ENCODE data around the gene CNDP1.
"Not testable (repeated sequence)": the region's sequence is repeated elsewhere in the genome, so short reads cannot be mapped to it uniquely, and the experiment has no call there.

Gene CNDP1

DNA sequence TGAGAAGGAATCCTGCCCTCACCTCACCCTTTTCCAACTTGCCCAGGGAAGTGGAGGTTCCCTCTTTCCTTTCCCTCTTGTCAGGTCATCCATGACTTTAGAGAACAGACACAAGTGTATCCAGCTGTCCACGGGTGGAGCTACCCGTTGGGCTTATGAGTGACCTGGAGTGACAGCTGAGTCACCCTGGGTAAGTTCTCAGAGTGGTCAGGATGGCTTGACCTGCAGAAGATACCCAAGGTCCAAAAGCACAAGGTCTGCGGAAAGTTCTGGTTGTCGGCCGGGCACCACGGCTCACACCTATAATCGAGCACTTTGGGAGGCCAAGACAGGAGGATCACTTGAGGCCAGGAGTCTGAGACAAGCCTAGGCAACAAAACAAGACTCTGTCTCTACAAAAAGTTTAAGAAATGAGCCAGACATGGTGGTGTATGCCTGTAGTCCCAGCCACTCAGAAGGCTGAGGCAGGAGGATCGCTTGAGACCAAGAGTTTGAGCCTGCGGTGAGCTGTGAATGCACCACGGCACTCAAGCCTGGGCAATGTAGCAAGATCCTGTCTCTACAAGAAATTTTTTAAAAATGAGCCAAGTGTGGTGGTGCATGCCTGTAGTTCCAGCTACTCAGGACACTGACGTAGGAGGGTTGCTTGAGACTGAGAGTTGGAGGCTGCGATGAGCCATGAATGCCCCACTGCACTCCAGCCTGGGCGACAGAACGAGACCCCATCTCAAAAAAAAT, 14.0 kb upstream of the CNDP1 start:
- no peak for DNase-seq (ENCODE audit: low spot score)

DNA sequence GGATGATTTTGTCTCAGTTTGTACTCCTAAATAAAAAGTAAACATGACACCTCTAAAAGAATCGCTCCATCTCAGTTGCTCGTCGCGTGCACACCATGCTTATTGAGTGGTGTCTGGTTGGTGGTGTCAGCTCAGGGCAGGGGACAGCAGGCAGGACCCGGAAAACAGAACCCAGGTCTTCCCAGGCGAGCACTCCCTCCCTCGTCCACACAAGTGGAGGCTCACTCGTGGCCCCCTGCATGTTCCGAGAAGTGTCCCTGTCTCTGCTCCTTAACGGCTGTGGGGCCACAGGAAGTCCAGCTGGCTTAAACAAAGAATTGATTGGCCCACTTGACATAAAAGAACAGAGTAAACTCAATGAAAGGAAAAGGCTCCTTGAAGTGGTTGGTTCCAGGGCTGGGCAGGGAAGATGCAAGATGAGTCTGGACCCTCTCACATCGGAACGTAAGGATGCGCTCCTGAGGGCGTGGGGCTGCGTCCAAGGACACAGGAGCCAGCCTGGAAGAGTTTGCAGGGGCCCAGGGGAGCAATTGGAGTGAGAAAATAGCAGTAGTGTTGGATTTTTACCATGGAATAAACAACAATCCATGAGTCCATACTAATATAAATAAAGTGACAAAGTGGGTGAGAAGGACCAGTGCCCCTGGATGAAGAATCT, 13.1 kb upstream of the CNDP1 start:
- DNase-seq (ENCODE audit: low spot score) = no peak

DNA sequence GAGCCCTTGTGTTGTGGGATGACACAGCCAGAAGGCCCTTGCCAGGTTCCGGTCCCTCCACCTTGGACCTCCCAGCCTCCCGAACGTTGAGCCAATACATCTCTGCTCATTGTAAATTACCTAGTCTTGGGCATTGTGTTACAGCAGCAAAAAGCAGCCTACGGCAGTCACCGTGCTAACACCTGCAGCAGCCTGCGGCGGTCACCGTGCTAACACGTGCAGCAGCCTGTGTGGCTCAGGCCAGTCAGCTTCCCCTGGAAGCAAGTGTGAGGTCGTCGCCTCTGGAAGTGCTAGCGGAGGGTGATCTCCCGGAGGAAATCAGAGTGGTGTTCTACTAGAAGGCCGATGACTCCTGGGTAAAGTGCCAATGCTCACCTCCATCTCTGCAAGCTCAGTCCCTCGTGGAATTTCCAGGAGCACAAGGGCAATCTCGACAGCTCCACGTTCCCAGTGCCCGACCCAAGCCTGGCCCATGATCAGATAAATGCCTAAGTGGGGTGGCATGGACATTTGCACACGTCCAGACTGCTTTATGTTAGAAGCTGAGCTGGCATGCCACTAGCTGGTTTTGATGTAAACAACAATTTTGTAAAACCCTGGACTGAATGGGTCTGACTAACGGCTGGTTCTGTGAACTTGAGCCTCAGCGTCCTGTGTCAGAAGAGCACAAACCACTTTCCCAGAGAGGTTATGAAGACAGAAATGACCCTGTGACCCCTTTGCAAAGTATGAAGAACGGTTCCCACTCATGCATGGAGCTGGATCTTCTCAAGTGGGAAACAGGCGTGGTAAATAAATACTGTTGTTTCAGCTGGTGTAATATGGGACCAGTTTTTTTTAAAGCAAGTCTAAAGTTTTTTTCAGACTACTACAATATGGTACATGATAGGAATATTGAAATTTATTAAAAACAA, 11.4 kb upstream of the CNDP1 start:
- no peak for DNase-seq (ENCODE audit: low spot score)

DNA sequence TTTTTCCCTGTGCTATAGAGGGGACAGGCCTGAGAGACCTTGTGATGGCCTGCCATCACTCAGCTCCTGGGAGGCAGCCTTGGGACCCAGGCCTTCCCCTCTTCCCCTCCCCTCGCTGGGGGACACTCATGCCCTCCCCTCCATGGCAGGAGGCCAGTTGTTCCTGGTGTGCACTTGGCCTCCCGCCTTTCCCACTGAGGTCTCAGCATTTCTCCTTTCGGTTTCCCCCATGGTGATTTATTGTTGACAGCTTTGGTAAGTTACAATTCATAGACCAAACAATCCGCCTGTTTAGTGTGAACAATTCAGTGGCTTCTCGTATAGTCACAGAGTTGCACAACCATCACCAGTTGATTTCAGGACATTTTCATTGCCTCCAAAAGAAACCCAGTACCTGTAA, 10.2 kb upstream of the CNDP1 start:
- DNase-seq (ENCODE audit: low spot score) = no peak

DNA sequence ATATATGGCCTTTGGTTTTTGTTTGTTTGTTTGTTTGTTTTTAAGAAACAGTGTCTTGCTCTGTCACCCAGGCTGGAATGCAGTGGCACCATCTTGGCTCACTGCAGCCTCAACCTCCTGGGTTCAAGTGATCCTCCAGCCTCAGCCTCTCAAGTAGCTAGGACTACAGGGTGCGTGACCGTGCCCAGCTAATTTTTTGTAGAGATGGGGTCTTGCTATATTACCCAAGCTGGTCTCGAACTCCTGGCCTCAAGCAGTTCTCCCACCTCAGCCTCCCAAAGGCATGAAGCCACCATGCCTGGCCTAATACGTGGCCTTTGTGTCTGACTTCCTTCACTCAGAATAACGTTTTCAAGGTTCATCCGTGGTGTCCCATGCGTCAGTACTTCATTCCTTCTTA, 9.4 kb upstream of the CNDP1 start:
- not testable (repeated sequence) for DNase-seq (ENCODE audit: low spot score)

DNA sequence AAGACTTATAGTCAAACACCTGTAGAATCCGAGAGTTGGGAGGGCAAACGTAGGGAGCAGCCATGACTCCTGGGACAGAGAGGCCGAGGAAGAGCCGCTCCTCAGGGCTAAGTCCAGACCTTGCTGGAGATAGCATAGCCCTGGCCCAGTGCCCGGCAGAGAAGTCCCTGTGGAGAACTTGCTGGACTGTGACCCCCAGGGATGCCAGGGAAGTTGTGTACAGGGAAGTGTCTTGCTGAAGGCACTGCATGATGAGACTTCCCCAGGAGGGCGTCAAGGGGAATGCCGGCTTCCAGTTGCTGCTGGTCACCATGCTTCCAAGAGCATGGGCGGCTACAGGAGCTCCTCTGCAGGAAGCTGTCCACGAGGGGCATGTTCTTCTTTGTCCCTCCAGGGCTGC, 8.6 kb upstream of the CNDP1 start:
- DNase-seq (ENCODE audit: low spot score) = no peak

DNA sequence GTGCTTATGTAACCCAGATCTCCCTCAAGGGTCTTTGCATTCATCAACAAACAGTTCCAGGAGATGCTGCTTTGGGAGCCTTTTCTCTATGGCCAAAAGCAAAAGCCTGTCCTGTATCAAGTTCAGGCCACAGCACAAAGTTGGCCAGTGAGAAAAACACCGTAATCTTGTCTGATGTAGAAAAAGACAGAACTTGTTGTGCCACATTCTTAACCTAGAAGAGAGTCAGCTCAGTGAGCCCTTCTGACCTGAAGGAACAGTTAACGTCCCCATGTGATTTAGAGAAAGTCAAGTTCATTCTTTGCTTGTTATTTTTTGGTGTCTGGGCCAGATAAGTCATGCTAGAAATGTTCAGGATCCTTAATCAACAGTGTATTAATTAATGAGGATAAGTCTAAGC, 7.8 kb upstream of the CNDP1 start:
- DNase-seq (ENCODE audit: low spot score) = no peak

DNA sequence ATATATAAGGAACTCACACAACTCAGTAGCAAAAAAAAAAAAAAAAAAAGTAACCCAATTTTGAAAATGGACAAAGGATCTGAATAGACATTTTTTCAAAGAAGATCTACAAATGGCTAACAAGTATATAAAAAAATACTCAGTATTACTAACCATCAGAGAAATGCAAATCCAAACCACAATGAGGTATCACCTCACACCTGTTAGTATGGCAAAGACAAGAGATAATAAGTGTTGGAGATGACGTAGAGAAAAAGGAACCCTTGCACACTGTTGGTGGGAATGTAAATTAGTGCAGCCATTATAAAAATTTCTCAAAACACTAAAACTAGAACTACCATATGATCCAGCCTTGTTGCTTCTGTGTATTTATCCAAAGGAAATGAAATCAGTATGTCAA, 5.8 kb upstream of the CNDP1 start:
- DNase-seq (ENCODE audit: low spot score) = no peak

DNA sequence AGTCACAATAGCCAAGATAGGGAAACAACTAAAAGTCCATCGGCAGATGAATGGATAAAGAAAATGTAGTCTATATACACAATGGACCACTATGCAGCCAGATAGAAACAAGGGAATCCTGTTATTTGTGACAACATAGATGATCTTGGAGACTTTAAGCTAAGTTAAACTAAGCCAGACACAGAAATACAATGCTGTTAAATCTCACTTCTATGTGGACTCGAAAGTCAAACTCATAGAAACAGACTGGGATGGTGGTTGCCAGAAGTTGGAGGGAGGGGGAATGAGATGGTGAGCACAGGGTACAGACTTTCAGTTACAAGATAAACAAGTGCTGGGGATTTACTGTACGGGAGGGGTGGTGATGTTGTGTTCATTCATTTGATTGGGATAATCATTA, 5.4 kb upstream of the CNDP1 start:
- no peak for DNase-seq (ENCODE audit: low spot score)

DNA sequence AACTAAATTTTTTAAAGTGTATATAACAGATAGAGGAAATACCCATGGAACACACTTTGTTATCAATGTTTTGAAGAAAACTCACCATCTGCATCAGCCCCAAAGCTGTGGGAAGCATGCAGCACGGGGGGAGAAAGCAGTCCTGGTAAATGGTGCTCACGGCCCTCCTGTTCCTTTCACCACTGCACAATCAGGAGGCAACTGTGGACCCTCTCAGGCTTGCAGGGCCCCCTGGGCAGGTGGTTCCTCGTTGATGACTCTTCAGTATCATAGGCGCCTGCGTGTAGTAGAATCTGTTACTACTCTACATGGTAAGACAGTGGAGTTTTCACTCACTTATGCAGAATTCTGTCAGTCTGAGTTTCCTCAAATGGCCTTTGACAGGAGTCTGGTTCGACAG, 4.9 kb upstream of the CNDP1 start:
- DNase-seq (ENCODE audit: low spot score) = no peak

DNA sequence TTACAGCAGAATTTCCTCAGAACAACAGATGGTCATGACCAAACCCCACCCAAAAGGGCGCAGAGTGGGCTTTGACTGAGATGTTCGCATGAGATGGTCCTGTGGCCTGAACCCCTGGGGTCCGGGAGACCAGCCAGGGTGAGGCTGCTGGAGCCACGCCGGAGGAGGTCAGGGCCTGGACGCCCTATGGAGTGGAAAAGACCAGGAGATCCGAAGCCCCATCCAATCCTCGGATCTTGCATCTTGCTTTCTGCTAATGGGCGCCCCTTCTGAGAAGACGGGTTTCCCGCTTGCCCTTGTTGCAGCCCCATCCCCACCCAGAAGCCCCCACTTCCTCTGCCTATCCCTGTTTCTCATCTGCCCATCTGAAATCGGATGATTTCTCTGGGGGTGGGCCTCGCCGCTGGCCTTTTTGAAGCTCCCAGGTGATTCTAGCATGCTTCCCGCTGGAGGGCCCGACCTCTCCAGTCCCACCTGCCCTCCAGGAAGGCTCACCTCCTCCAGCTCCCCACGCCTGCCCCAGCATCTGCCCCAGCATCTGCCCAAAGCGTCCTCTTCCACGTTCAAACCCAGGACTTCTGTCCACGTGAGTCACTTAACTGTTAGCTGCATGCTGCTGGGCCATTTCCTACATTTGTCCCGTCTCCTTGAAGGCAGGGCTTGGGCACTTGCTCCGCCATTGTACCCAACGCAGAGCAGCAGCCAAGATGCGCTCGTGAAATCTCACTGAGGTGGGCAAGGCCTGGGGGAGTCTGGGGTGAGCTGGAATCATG, 4.3 kb upstream of the CNDP1 start:
- DNase-seq (ENCODE audit: low spot score) = no peak

DNA sequence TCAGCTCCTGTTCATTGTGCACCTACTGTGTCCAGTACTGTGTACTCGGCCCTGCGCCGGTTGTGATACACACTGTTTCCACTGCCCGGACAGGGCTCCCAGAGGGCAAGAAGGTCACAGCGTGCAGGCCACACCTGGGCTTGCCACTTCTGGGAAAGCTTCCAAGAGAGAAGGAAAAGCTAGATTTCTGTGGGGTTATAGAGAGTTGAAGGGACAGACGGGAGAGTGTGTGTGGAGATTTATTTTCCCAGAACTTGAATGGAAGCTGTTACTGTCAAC, 3.8 kb upstream of the CNDP1 start:
- no peak for DNase-seq (ENCODE audit: low spot score)

DNA sequence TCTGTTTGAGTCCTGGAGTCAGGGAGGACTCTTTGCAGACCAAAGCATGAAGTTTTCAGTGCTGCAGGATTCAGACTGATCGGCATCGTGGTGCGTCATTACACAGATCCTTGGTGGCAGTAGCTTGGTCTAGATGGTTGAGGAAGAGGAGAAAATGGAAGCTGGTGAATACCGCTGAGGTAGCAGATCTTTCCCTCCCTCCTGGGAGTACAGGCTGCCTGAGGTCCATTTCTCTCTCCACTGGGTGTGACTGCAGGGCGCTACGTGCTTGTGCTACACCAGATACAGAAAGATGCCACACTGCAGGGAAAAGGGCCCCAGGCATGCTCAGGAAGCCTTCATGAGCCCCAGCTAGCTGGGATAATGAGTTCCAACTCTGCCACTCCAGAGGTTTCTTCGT, 3.3 kb upstream of the CNDP1 start:
- DNase-seq (ENCODE audit: low spot score) = no peak

DNA sequence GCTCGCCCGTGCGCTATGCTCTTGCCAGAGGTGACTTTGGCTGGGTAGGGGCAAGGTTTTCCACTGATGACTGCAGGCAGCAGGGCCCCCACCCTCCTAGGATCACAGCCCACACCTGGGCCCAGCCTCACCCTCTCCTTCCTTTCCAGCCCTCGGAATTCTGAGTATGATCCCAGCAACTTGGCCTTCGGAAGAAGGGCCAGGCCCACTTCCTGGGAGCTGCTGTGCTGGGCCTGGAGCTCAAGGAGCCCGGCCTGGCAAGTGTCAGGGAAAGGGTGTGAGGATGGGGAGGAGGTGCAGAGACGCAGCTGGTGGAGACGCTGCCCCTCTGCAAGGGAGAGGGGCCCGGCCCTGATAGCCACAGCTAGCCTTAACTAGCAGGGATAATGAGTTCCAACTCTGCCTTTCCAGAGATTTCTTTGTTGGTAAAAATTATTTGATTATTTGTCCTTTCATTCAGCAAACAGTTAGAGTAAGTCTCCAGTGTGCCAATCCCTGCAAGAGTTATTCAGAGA, 1.7 kb upstream of the CNDP1 start:
- no peak for DNase-seq (ENCODE audit: low spot score)

DNA sequence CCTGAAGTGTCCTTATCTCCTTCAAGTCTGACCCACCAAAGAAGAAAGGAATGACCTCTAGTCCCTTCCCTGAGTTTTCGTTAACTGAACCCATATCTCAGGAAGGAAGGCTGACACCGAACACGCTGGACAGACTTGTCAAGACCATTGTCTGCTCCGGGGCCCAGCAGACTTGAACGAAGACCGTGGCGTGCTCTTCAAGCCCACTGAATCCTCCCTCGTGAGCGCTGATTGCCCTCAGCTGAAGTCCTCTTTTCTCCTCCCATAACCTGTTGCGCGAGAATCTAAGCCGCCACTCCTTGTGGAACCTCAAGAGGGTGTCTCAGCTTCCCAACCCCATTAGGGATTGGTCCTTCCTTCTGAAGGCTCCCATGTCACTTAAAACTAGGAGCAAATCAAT, 634 bp upstream of the CNDP1 start:
- DNase-seq (ENCODE audit: low spot score) = no peak

DNA sequence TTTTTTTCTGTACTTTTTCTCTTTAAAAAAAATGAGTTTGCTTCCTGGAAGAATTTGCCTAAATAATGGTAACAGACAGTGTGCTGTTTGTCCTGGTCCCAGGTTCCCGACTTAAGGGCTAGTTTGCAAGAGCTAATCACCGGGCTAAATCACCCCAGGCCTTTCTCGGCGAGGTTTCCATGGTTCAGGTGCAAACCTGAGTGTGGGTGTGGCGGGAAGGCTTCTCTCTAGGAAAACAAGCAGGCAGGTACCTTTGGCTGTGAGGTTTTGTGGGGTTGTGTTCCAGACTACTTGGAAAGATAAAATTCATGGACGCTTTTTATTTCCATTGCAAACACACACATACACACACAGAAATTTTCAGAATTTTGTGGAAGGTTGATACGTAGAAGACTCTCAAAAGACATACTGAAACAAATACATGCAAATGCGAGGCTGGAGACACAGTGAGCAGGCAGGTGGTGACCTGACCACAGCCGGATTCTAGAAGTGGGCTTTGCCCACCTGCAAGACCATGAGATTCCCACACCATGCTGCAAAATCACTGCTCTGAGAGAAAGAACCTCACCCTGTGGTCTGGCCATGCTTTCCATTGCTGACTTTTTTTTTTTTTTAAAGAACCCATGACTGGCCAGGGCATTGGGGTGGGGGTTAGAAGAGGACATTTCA, 815 bp downstream of the CNDP1 start:
- DNase-seq (ENCODE audit: low spot score) = no peak

DNA sequence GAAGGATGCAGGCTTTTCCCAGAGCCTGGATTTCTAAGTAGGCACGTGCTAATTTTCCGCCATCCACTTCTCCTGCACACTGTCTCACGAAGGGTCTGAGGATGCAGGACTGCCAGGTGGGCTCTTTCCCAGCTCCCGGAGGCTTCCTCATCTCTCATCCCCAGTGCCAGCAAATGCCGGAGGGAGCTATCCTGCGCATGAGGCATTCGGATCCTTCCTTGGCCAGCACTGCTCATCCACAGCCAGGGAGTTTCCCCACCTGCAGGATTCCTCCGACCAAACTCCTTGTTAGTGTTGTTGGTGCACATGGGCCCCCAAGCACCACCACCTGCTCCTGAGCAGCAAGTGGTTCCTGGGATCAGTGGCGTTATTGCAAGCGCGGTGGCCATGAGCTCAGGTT, 5.0 kb downstream of the CNDP1 start:
- DNase-seq (ENCODE audit: low spot score) = no peak

DNA sequence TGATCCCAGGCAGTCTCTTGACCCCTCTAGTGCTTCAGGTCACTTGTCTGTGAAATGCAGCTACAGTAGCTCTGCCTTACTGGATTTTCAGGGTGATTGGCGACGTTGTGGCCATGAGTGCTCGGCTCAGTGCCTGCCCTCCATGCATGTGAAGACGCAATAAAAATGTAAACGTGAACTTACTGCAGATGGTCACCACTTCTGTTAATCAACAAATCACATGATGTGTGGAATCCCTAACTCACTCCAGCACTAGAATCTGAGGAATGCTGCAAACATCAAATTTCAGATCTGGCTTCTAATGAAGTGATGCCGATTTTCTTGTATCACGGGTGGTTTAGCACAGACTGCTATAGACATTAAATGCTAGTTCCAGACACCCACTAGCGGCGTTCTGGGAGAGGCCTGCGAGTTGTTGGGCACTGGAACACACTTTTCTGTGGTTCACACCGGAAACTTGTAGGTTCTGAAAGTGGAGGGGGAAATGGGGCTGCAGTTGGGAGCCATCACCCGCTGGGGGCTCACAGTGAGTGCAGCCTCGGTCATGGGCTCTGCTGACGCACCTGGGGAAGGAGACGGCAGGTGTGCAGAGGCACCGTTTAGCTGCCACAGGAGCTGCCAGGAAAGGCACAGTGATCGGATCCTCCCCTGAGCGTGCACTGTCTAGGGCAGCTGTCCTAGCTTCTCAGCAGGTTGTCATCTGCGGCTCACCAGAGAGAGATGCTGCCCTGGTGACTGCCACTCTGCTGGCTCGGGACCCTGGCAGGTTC, 6.5 kb downstream of the CNDP1 start:
- DNase-seq (ENCODE audit: low spot score) = no peak

DNA sequence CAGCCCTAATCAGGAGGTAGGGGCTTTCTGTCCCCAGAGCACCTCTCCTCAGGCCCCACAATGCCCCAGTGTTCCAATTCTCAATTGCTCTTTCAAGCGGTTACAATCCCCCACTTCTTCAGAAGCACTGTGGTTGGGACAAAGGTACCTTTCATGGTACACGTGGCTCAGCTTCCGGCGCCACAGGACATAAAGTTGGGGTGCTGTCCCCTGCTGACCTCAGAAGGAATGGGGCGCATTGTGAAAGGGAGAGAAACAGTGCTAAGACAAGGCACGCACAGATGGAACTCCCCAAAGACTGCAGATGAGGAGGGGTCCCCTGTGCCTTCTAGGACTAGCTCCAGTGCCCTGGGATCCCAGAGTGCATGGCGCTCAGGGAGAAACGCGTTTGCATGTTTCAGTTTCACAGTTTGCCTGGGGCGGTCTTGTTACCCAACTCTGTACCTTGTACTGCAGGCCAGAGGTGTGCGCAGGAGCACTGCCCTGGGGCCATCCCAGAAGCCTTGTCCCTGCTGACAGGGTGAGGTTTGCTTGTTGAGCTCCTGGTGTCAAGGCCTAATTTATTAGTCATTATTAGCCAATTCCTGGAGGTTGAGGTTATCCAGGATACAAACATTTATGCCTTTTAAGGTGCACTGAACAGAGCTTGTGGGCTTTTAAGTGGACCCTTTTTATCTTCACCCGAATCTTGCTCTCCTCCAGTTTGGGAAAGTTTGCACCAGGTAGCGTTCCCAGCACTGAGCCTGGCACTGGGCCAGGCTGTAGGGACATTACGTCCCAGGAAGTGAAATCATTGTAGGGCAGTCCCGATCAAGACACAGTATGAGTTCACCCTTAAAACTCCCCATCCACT, 7.6 kb downstream of the CNDP1 start:
- DNase-seq (ENCODE audit: low spot score) = no peak

DNA sequence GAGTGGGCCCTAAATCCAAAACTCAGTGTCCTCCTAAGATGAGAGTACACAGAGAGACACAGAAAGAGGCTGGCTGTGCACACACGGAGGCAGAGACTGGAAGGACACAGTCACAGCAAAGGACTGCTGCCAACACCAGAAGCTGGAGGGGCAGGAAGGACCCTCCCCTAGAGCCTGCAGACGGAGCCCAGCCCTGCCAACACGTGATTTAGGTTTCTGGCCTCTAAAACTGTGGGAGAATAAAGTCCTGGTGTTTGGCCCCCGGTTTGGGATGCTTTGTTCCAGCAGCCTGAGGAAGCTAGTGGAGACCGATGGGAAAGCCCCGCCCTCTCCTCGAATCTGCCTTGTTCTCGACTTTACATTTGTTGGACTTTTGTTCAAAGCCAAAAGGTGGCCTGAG, 10.6 kb downstream of the CNDP1 start:
- DNase-seq (ENCODE audit: low spot score) = no peak

Measured in AG08396 (cell line).